HG02981 (cell line): ENCODE results near the gene WDR38.

ENCODE experiments used
- ATAC-seq: cut with Tn5 transposase; IDR thresholded peaks from one replicate; pipeline ENCODE4 v1.9.1; 2021; ENCODE audit warnings: mild to moderate bottlenecking, moderate library complexity; ENCODE audit not compliant: unreplicated experiment

The WDR38 gene

DNA sequence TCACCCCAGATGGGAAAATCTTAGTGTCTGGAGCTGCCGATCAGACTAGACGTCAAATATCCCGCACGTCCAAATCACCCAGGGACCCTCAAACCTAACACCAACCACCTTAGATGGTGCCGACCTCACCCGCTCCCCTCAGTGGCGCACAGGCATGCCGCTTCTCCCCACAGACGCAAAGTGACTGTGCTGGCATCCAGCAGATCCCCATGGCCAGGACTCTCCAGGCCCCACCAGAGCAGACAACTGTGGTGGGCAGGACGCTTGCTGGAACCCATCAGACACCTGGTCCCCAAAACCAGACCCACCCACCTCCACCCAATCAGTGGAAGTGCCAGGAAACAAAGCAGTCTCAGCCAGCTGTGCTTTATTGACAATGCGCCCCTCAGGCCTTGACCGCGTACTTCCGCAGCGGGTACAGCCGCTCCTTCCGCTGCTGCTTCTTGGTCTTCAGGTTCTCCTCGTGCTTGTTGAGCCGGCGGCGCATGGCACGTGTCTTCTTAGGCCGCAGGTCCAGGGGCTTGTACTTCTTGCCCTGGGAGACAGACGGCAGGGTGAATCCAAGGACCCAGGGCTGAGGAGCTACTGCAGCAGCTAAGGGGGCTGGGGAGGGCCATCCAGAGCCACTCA lies 4.4 kb downstream of the WDR38 start:
- ATAC-seq = no peak

DNA sequence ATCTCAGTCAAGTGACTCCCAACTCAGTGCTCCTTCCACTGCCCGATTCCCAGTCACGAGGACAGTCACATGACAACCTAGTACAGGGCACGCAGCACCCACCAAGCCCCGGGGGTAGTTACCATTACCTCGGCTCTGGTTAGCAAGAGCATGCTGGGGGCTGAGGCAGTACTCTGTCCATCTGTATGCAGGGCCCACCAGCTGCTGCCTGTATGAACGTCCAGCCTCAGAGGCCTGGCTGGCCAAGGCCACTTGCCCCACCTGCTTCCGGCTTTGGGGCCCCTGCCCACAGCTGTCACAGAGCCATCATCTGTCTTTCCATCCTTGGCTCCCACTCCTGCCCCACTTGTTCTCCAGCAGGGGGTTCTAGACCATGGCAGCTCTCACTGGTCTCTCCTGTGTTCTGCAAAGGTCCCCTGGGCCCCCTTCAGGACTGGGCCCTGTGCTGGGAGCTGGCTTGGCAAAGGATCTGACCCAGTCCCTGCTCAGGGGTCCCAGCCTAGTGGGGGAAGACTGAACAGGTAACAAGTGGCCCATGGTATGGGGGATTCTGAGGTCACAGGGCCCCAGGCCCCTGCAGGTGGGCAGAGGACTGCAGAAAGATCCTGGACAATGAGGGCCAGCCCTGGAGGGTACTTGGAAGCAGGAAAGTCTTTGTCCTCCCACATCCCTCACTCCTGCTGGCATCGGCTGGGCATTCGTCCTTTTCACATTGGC lies 5.2 kb downstream of the WDR38 start:
- ATAC-seq = no peak

DNA sequence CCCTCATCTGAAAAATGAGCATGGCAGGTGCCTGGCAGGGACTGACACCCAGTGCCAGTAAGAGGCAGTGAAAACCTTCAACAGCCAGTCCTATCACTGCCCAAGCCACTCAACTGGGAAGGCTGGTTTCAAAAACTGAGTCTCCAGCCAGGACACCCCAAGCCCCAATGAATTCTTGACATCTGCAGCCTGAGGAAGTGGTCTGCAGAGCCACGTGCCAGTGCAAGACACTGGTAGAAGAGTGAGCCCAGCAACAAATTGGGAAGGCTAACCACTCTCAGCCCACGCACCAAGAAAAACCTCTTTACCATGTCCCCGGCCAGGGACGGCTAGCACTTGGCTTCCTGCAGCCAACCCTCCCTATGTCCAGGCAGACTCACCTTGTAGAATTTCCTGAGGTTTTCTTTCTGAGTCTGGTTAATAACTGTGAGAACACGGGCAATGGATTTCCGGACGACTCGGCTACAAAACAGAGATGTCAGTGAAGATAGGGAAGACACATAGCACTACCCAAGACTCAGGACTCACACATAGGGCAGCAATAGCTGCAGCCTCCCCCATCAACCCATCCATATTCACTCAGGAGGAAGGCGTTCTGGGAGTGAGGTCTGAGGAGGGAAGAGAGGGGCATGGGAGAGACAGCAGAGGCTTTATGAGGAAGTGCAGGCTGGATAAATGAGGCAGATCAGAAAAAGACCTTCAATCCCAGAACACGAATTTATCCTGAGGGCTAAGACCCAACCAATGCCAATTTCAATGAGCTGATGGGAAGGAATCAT lies 6.7 kb downstream of the WDR38 start:
- no peak for ATAC-seq

DNA sequence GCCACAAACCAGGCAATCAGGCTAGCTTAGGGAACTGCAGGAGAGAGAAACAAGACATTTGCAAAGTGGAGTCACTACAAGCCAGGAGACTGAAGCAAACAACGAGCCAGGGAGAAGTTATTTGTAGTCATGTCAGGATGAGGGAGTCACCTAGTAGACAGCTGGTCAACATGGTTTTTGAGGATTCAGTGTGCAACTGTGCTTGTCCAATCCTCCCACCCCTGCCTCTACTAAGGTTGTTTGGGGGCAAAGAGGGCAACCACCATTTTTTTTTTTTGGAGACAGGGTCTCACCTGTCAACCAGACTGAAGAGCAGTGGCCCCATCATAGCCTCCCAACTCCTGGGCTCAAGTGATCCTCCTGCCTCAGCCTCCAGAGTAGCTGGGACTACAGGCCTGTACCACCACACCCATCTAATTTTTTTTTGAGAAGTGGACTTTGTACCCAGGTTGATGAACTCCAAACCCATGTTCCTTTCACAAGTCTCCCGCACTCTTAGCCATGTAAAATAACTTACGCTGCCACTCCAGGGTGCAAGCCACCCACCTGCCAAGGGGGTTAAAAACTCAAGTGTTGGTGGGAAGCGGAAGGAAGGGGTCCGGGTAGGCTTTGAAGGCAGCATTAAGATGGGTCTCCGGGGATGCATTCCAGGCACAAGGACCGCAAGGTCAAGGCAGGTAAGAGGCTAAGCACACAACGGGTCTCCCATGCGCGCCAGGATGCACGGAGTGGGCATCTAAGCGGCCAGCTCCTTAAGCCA lies 7.5 kb downstream of the WDR38 start:
- ATAC-seq = no peak

DNA sequence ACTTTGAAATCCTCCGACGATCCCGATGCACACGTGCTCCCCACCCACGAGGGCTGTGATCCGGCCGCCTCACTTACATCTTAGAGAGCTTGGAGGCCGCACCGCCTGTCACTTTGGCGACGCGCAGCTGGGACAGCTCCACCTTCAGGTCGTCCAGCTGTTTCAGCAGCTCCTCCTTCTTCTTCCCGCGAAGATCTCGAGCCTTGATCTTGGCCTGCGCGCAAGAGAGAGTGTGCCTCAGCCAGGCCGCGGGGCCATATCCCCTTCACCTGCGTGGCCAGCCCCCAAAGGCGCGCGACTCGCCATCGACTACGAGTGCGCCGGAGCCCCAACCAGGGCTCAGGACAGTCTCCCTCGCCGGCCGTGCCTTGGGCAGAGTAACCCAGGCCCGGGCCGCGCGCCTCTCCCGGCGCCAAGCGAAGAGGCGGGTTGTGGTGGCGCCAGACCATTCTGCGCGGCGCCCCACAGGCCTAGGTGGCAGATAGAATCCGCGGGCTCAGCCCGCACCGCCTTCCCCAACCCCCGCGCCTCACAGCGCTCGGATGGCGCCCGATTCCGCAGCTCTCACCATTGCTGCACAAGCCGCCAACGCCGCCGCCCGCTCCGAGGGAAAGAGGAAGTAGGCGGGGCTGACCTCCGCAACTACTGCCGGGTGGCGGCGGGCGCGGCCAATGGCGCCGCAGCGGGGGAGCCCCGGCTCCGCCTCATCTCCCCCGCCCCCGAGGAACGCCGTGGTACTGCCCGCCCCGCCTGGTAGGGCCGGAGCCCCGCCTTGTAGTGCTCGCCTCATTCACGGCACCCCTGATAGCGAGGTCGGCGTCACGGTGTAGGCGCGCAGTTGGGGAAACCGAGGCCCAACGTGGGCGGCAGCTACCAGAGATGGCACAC lies 8.3 kb downstream of the WDR38 start, which contains the start of the genes ARPC5L and RPL35:
TSS of gene ARPC5L (plus strand) at position 789 of the 888 bp plus-strand sequence. CDS start 7,161 bp downstream, outside the sequence.
TSS of gene RPL35 (minus strand) at position 616 of the 888 bp plus-strand sequence. CDS start at position 571, 45 bp downstream.
- peak; percentile 92 for ATAC-seq

DNA sequence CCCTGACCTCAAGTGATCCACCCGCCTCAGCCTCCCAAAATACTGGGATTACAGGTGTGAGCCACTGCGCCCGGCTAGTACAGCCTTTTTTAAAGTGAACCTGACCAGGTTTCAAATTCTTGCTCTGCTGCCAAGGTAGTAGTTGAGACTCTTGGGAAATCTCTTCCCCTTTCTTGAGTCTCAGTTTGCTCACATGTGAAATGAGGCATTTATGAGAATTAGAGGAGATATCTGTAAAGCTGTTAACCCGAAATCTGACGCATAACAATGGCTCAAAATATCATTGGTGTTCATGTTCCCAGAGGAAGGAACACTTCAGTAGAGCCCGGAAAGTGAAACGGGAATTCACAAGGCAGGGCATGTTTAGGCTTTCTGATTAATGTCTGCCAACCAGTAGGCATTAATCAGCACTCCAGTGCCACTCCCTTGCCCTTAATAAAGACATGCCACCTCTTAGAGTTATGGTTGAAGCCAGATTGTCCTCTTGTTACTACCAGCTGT lies 10.2 kb downstream of the WDR38 start:
- ATAC-seq = no peak

DNA sequence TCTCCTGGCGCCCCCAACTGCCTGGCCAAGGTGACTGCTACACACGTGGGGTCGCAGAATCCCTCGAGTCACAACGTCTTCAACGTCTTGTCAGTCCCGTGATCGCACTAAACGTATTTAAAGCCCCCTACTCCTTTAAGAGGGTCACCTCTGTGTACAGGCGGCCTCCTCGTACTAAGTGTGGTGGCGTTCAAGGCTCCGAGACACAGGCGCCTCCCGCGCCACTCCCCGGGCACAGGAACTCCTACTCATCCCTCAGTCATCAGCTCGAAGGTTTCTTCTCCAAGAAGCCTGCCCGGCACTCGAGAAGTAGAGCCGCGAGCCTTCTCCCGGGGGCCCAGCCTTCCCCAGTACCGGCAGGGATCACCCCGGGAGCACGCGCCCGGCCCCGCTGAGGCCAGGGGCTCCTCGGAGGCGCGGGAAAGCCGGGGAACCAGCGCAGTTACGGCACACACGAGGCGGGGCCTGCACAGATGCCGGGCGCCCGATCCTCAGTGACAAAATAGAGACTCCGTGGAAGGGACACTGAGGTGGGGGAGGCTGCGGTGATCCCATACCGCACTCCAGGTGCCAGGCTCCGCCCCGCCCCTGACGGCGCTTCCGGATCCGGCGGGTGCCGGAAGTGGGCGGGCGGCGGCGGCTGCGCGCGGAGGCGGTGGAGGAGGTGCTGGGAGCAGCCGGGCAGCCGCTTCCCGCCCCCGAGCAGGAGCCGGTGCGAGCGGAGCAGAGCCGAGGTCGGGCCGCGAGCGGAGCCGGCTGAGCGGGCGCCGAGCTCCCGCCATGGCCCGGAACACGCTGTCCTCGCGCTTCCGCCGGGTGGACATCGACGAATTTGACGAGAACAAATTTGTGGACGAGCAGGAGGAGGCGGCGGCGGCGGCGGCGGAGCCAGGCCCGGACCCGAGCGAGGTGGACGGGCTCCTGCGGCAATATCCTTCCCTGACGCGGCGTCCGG lies 15.5 kb downstream of the WDR38 start:
- peak; percentile 59 for ATAC-seq

DNA sequence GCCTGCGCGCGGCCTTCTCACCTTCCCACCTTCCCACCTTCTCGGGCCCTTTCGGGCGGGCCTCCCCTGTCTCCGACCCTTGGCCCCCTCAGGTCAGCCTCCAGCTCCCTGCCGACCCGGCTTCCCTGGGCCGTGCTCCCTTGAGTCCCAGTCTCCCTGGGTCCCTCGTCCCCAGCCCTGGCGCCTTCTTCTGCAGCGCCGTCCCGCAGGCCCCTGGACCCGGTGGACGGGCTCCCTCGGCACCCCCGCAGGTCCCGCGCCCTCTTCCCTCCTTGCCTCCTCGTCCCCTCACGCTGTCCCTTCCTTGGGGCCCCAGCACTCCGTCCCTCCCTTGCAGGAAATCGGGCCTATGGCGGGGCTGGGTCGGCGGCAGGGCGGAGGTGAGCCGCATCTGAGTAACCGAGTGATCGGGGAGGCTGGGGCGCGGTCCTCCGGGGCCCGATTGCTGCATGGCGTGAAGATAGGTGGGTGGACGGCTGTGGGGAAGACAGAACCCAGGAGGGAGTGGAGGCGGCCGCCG lies 16.3 kb downstream of the WDR38 start:
- no peak for ATAC-seq

DNA sequence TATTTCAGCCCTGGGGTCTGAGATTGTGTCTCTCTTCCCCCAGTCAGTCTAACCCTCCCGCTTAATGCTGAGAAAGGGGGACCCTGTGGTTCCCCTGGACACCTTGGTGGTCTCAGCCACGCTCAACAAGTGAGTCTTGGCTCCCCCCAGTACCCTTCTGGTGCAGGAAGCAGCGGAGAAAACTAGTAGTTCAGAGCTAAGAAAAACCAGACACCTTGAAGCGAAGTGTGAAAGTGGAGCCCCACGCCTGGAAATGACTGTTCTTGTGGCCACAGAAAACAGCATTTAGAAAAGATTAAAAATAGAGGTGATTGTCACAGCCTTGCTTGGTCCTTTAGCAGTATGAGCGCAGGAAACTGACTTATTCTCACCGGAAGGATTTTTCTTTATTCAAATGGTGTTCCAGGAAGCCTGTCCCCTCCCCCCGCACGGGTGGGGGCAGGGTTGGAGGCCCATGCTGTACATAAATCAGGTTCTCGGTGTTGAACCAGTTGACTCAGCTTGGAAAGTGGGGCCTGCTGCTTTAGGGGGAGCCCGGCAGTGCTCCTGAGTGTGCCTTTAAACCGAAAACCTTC lies 16.8 kb downstream of the WDR38 start:
- peak; percentile 40 for ATAC-seq

DNA sequence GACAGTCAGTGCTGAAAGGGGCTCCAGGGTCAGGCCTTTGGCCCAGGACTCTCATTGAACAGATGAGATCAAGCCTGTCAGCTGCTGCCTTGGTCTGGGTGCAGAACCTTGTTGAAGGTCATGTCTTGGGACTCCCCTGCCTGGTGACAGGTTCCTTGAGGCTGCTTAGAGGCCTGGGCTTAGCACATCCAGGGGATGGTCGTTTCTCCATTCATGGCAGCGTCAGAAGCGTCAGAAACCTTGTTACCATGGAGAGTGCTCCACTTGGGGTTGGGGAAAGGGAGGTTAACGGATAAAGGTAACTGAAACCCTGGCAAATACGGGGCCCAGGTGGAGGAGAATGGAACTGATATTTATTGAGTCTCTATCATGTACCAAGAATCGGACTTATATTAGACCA lies 17.5 kb downstream of the WDR38 start:
- ATAC-seq = no peak

DNA sequence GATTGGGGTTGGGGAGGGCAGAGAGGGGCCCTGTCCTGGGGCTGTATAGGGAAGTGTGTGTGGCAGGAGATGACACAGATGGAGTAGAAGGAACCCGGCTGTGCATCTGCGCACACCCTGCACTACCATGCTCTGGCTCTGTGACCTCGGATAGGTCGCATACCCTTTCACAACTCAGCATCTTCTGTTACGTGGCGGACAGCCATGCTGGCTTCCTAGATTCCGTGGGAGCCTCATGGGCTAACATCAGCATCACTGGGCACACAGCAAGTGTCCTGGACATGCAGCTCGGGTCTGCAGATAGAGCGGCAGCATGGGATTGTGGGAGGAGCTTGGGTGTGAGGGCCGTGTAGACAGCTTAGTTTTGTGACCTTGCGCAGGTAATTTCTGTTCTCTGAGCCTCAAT lies 17.9 kb downstream of the WDR38 start:
- no peak for ATAC-seq

DNA sequence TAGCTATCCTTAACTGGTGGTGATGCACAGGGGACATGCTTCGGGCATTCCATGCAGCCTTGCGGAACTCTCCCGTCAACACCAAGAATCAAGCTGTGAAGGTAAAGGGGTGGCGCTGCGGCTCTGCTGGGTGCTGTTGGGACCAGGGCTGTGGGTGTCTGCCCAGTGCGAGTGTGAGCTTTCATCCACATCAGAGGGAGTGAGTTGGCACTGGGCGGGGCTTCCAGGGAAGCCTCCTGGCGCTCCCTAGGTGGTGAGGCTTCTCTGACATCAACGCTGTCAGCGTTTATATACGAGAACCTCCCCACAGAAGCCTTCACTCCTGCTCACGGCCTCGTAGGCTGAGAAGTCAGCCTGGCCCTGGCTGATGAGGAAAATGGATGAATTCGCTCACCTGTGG lies 20.4 kb downstream of the WDR38 start:
- ATAC-seq = no peak

DNA sequence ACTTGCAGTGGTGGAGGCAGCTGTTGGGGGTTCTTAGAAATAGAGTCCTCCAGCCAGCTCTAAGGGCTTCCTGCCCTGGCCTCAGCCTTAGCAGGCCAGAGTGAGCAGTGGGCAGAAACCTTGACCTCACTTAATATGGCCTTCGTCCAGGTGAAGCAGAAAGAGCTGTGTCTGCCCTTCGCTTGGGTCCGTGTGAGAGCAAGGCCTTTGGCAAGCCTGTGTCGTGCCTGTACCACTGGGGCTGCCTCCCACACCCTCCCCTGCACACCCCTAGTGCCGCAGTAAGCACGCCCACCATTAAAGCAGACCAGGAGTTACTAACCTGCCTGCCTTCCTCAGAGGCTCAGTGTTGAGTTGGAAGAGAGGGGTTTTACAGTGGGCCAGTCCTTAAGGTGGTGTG lies 22.2 kb downstream of the WDR38 start:
- no peak for ATAC-seq

DNA sequence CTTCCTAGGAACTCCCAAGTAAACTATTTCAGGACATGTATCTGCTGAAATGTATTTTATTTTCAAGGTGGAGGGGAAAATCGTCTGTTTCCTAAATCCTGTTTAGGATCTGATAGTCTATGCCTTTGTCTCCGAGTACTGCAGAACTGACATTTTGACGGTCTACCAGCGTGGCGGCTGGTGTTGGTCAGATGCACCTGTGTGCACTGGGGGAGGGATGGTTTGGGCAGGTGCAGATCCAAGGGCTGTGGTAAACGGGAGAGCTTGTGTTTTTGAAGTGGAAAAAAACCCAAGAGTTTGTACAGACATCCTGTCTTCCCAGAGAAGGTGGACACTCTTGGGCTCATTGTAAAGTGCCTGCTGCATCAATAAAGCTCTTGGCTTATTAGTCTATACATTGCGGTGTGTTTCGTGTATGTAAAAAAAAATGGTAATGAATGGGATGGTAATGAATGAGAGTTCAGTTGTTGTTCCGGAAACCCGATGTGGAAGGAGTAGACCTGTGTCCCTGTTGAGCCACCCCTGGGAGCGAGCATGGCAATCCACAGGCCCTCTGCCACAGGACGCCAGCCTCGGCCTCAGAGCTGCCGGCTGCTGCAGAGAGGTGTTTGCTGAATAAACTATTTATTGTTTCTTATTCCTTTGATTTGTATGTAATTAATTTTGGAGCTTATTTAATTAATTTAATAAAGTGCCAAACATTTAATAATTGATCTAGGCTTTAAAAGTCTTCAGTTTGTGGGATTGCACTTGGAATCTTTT lies 23.9 kb downstream of the WDR38 start:
- no peak for ATAC-seq

DNA sequence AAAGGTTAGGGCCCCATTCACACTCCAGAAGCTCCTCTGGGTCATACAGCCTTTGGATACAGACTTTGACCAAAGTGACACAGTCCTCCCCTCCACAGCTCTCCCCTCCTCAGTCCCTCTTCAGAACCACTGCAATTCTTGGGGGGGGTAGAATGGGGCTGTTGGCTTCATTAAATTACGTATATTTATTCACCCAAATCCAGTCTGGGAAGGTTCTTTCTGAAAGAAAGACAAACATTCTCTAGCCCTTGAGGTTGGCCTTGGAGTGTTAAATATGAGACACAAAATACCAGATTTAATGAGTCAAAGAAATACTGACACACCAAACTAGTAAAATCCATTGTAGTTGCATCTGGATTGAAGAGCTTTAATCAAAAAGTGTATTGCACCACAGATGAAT lies 24.8 kb downstream of the WDR38 start:
- no peak for ATAC-seq

DNA sequence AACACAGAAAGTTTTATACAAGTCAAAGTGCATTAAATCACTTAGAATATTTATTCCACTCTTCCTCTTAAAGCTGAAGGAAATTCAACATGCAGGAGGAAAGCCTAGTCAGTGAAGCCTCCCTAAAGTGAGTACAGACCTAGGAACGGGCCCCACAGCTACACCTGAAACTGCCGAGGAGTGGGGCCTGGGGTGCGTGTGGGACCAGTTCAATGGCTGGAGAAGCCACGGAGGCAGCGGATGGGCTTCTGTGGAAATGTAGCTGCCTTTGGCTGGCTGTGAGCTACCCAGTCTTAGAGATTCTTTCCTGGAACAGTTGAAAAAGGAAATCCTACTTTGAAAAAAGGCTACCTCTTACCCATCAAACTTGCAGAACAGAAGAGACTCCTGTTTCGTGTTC lies 25.3 kb downstream of the WDR38 start:
- ATAC-seq = no peak

DNA sequence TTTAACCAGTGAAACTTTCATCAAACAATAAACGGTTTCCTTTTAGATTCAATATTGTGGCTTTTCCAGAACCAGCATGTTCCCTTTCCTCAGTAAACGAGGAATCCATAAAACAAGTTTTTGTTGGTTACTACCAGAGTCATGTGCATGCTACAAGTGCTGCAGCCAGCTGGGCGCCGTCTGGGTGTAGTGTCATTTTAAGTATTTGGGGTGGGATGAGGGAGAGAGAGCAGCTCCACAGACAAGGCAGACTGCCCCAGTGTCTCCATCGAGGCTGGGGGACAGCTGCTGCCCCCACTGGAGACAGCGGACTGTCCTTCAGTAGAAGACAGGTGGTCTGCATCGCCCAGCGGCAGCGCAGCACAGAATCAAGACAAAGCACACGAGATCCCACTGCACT lies 26.0 kb downstream of the WDR38 start:
- ATAC-seq = no peak
